NCI-H2081 (cell line): Measurements from ENCODE around the gene SEPTIN1.
A peak's percentile ranks its signal among the peaks of the same experiment; 100 is the strongest.
"Not testable (repeated sequence)": the region's sequence is repeated elsewhere in the genome, so short reads cannot be mapped to it uniquely, and the experiment has no call there.

Experiments
- DNase-seq, 2 experiments: peaks; one replicate each; lab custom pipeline; 2025; lab: John Stamatoyannopoulos, UW

SEPTIN1 gene

DNA sequence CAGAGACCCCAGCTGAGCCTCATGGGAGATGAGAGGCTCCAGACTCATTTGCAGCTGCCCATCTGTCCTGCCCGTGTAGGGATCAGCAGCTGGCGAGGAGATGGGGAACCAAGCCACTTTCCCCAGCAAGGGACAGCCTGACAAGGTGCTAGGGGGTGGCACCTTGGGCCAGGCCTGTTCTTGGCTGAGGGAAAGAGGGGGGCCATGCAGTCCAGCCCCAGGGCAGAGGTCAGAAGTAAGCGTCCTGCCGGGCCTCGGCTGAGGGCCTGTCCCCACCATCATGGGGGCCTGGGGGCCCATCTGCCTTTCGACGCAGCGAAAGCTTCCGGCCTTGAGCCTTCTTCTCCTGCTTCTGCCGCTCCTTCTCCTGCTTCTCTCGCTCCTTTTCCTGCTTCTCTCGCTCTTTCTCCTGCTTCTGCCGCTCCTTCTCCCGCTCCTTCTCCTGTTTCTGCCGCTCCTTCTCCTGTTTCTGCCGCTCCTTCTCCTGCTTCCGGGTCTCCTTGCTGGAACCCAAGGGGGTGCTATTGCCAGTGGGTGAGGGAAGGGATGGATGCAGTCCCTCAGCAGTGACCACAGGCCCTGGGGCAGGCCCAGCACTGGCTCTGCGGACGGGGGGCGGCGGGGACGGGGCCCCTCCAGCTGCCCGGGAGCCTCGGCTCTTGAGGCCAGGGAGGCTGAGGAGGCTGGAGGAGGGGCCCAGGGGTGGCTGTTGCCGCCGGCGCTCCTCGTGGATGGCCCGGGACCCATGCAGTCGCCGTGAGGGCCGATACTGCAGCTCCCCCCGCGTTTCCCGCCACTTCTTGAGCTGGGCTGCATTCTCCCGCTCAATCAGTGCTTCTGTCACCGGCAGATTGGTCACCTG is 24.4 kb downstream of the SEPTIN1 start:
- DNase-seq, result no peak

- DNase-seq, result no peak
These were observed 25.2 kb downstream of the SEPTIN1 start for GRCh38 chr16:30357085-30357714.

DNA sequence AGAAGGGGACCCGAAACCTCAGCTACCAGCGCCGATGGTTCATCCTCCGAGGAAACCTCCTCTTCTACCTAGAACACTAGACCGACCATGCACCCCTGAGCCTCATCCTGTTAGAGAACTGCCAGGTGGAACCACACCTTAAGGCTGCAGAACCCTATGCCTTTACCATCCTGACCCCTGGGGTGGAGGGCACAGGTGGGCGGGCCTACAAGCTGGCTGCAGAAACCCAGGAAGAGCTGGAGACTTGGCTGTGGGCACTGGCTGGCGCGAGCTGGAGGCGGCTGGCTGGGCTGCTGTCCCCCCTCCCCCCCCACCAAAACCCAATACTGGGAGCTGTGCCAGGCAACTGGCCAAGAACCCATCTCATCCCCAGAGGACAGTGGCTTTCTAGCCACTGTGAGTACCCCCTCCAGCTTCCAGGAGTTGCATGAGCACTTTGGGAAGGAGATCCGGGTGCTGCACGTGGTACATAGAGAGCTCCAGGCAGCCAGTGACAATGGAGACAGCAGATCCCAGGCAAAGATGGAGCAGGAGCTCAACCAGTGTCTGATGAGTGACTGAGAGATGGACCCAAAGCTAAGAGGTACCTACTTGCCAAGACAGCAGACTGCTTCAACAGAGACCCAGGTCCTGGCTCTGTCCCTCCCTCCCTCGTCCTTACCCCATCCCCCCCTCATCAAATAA is 25.8 kb downstream of the SEPTIN1 start:
- DNase-seq, result no peak

GRCh38 chr16:30355954-30356308 is 26.4 kb downstream of the SEPTIN1 start:
- DNase-seq, result no peak

GRCh38 chr16:30355144-30355953 is 27.0 kb downstream of the SEPTIN1 start, which contains the start of gene CD2BP2:
Gene CD2BP2 (minus strand): TSS chr16:30355308. CDS start chr16:30354681, 627 bp downstream.
- peak; percentile 95 for DNase-seq

GRCh38 chr16:30354423-30355143 is 27.8 kb downstream of the SEPTIN1 start:
- no peak for DNase-seq

GRCh38 chr16:30353438-30354129 is 28.8 kb downstream of the SEPTIN1 start:
- no peak for DNase-seq

- DNase-seq, result no peak
These were observed 29.6 kb downstream of the SEPTIN1 start for GRCh38 chr16:30352488-30353401.

GRCh38 chr16:30351586-30352419 is 30.6 kb downstream of the SEPTIN1 start:
- DNase-seq, result no peak

DNA sequence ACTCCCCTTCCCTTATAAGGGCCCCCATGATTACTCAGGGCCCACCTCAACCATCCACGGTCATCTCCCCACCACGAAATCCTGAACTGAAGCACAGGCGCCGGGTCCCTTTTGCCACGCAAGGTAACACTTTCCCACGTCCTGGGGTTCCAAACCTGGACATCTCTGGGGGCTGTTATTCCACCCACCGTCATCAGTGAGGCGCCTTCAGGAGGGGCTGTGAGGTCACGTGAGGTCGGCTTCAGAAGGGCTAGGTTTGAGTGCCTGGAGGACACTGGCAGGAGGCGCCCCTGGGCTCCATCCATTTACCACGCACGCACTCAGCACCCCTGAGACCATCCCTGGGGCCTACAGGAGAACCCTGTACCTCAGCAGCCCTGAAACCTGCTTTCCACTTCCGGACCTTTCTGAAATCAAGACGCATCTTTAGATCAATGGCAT is 31.3 kb downstream of the SEPTIN1 start:
- no peak for DNase-seq

- no peak for DNase-seq
These were observed 32.1 kb downstream of the SEPTIN1 start for GRCh38 chr16:30350134-30350871.

GRCh38 chr16:30349675-30350074 is 32.7 kb downstream of the SEPTIN1 start:
- no peak for DNase-seq

DNA sequence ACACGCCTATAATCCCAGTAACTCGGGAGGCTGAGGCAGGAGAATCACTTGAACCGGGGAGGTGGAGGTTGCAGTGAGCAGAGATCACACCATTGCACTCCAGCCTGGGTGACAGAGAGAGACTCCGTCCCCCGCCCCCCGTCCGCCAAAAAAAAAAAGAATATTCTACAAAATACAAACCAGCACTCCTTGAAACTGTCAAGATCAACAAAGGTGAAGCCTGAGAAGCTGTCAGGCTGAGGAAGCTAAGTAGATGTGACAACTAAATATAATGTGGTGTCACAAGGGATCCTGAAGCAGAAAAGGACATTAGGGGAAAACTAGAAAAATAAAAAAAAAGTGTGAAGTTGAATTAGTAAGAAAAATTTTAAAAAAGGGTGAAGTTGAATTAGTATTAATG is 33.4 kb downstream of the SEPTIN1 start:
- no peak for DNase-seq

DNA sequence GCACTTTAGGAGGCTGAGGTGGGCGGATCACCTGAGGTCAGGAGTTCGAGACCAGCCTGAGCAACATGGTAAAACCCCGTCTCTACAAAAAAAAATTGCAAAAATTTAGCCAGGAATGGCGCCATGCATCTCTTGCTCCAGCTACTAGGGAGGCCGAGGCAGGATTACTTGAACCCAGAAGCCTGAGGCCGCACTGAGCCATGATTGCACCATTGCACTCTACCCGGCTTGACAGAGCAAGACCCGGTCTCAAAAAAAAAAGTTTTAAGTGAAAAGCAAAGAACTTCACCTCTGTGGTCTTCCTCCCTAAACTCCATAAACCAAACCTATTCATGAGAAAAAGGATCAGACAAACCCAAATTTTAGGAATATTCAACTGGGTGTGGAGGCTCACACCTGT is 34.2 kb downstream of the SEPTIN1 start:
- DNase-seq, result no peak

- DNase-seq, result no peak
These were observed 36.1 kb downstream of the SEPTIN1 start for GRCh38 chr16:30346286-30346685.

GRCh38 chr16:30343491-30343820 is 38.9 kb downstream of the SEPTIN1 start:
- not testable (repeated sequence) for DNase-seq

GRCh38 chr16:30342751-30343490 is 39.4 kb downstream of the SEPTIN1 start:
- no peak for DNase-seq
